Measurements from ENCODE around the gene MMAB. TPM values are rescaled to one million over a fixed set of nuclear protein-coding genes. Genes with fewer than 3 reads are reported as not detected.
"Not testable (repeated sequence)": the region's sequence is repeated elsewhere in the genome, so short reads cannot be mapped to it uniquely, and the experiment has no call there.

The MMAB gene
- total RNA-seq, 1 donor from 2014 or later: 10.5 TPM

DNA sequence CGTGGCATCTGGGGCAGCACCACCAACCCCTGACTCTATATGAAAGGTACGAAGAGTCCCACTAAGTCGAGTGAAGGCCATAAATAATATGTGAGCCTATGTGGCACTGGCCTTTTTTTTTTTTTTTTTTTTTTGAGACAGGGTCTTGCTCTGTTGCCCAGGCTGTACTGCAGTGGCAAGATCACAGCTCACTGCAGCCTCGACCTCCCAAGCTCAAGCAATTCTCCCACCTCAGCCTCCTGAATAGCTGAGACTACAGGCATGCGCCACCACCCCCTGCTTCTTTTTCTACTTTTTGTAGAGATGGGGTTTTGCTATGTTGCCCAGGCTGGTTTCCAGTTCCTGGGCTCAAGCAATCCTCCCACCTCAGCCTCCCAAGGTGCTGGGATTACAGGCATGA is 28.8 kb upstream of the MMAB start:
- not testable (repeated sequence) for DNase-seq (ENCODE audit: low read depth in 2 of 2)

DNA sequence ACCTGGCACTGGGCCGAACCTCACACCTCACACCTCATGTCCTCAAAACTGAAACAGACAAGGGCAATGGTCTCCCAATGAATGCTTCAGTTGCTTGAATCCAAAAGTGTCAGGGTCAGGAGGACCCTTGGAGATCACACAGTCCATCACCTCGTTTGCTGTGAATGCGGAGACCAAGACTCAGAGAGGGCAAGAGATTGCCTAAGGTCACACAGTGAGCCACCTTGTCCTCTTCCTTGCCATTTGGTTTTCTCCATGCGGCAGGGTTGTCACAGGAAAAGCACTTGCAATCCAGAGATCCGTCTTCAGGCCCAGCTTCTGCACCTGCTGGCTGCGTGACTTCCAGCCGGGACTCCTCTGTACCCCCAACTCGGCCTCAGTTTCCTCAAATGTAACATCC is 28.3 kb upstream of the MMAB start:
- no peak for DNase-seq (ENCODE audit: low read depth in 2 of 2)

DNA sequence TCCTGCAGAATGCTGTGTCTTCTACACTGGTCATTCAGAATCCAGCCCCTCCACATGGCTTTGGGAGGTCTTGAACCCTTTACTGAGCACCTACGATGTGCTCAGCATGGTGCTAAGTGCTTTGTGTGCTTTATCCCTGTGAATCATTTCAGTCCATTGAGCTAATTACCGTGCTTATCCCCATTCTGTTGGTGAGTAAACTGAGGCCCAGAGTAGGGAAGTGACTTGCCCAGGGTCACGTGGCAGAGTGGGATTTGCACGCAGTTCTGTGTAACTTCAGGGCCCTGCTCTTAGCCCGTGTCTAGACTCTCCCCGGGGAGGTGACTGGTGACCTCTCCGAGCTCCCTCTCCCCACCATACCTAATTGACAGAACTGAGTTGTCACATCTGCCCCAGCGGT is 27.7 kb upstream of the MMAB start:
- no peak for DNase-seq (ENCODE audit: low read depth in 2 of 2)

GRCh38 chr12:109600481-109600880 is 27.2 kb upstream of the MMAB start:
- no peak for DNase-seq (ENCODE audit: low read depth in 2 of 2)

- DNase-seq (ENCODE audit: low read depth in 2 of 2): no peak
Measured at GRCh38 chr12:109599087-109599486, 25.8 kb upstream of the MMAB start.

DNA sequence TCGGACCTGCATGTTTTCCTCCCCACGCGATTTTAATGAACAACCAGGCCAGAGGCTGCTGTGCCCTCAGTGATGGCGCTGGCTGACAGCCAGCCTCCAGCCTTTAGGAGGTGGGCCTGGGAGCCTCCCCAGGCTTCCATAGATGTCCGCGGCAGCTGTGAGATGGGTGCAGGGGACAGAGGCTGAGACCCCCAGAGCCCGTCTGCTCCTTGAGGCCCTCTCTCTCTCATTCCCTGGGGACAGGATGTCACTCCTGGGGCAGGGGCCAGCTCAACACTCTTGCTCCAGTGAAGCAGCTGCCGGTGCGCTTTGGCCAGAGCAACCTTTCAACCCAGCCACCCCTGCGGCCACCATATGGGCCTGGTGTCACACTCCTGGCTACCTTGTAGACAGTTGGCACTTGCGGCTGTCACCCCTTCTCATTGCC is 25.1 kb upstream of the MMAB start:
- no peak for DNase-seq (ENCODE audit: low read depth in 2 of 2)

- peak; percentile 81 to 86 for DNase-seq (ENCODE audit: low read depth in 2 of 2)
Measured at GRCh38 chr12:109597795-109598427, 24.6 kb upstream of the MMAB start.

GRCh38 chr12:109597414-109597794 is 24.1 kb upstream of the MMAB start:
- DNase-seq (ENCODE audit: low read depth in 2 of 2): no peak

DNA sequence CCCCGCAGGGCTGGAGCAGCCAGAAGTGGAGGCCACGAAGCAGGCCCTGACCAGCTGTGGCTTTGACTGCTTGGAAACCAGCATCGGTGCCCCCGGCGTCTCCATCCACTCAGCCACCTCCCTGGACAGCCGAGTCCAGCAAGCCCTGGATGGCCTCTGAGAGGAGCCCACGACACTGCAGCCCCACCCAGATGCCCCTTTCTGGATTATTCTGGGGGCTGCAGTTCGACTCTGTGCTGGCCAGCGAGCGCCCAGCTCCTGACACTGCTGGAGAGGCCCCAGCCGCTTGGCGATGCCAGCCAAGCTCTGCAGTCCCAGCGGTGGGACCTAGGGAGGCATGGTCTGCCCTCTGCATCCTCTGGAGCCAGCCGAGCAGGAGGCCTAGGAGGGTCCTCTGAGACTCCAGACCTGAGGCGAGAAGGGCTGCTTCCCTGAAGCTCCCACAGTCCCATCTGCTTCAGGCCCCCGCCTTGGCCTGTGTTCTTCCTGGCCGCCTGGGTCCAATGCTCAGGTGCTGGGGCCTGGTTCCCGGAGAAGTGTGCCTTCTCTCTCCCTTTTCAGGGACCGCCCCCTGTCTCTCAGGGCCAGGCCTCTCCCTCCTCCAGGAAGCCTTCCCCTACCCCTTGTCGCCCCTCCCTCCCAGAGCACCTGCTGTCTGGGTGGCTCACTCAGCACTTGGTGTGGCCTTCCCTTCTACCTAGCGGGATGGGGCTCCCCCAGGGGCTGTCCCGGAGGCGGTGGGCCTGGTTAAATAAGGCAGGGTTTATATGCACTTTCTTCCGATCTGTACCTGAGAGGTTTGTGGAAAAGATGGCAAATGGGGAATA is 23.3 kb upstream of the MMAB start:
- DNase-seq (ENCODE audit: low read depth in 2 of 2): no peak

DNA sequence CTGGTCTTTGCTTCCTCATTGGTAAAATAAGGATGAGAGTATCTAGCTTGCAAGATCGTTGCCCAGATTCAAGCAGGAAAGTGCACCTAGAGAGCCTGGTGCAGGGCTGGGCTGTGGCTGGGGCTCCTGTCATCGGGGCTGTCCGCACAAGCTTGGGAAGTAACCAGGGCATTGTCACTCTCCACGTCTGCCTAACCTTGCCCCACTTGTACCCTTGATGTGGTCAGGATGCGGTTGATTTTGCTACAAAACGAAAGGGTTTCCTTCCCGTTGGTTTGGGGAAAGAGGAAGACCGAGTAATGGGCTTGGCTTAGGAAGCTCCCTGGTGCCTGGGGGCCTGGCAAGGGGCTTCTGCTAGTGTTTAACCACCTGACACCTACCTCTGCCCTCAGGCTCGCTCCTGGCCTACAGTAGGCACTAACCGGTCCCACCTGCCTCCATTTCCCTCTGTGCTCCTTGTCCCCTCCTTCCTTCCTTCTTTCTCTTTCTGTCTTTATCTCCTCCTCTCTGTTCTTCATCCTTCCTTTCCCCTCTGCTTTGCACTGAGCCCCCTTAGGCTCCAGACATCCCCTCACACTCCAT is 22.1 kb upstream of the MMAB start:
- DNase-seq (ENCODE audit: low read depth in 2 of 2): no peak

GRCh38 chr12:109594556-109595317 is 21.4 kb upstream of the MMAB start:
- DNase-seq (ENCODE audit: low read depth in 2 of 2): no peak

DNA sequence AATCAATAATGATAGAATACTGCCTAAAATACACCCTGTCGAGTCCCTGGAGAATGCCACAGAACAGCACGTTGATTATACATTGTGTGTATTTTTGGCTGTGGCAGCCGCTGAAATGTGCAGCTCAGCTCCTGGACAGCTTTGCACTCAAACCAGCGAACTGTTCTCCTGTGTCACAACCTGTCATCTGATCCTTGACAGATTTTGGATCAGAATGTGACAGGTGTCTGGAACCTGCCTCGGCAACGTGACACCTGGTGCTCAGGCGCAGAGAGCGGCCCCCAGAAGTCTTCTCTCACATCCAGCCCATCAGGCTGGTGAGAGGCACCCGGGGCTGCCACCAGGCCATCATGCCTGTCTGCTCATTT is 19.6 kb upstream of the MMAB start:
- no peak for DNase-seq (ENCODE audit: low read depth in 2 of 2)

GRCh38 chr12:109592195-109592904 is 19.0 kb upstream of the MMAB start:
- no peak for DNase-seq (ENCODE audit: low read depth in 2 of 2)

DNA sequence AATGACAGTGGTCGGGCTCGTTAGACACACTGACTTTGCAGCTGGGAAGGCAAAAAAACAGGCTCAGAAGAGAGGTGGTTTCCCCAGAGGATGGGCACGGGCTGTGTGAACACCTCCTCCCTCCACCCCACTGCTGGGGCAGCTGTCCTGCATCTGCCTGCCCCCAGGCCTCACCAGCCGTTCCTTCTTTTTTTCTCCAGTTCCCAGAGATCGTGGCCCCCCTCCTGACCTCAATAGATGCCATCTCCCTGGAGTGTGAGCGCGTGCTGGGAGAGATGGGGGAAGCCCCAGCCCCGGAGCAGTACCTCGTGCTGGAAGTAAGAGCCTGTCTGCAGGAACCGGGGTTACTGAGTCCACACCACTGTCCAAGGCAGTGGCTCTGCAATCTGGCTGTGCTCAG is 17.7 kb upstream of the MMAB start:
- DNase-seq (ENCODE audit: low read depth in 2 of 2): no peak

DNA sequence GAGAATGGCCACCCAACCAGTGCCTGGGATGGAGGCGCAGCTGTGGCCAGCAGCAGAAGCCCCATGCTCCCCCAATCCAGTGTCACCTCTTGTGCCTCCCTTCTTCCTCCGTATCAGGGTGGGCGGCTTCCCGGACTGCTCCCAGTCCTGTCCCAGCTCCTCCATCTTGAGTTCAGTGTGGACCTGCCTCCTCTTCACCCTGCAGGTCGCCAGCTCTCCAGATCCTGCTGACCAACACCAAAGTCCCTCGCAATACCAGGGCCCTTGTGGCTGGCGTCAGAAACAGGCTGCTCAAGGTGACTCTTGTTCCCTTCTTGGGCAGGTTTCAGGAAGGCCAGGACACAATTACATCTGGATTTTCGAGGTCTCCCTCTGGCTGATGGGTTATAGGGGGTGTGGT is 17.3 kb upstream of the MMAB start:
- DNase-seq (ENCODE audit: low read depth in 2 of 2): no peak

- DNase-seq (ENCODE audit: low read depth in 2 of 2): no peak
Measured at GRCh38 chr12:109589691-109590245, 16.5 kb upstream of the MMAB start.

GRCh38 chr12:109589240-109589590 is 15.9 kb upstream of the MMAB start:
- no peak for DNase-seq (ENCODE audit: low read depth in 2 of 2)

- no peak for DNase-seq (ENCODE audit: low read depth in 2 of 2)
Measured at GRCh38 chr12:109588461-109589239, 15.3 kb upstream of the MMAB start.

GRCh38 chr12:109587921-109588320 is 14.6 kb upstream of the MMAB start:
- no peak for DNase-seq (ENCODE audit: low read depth in 2 of 2)
